NCI-H748 treated with DMSO at 0.1 percent for 48 hours (cell line): Measurements from ENCODE around the gene AKAP8.
"Not testable (repeated sequence)": the region's sequence is repeated elsewhere in the genome, so short reads cannot be mapped to it uniquely, and the experiment has no call there.

ENCODE experiments used
- DNase-seq: peaks from one replicate; lab custom pipeline; 2025; lab: John Stamatoyannopoulos, UW

The AKAP8 gene

DNA sequence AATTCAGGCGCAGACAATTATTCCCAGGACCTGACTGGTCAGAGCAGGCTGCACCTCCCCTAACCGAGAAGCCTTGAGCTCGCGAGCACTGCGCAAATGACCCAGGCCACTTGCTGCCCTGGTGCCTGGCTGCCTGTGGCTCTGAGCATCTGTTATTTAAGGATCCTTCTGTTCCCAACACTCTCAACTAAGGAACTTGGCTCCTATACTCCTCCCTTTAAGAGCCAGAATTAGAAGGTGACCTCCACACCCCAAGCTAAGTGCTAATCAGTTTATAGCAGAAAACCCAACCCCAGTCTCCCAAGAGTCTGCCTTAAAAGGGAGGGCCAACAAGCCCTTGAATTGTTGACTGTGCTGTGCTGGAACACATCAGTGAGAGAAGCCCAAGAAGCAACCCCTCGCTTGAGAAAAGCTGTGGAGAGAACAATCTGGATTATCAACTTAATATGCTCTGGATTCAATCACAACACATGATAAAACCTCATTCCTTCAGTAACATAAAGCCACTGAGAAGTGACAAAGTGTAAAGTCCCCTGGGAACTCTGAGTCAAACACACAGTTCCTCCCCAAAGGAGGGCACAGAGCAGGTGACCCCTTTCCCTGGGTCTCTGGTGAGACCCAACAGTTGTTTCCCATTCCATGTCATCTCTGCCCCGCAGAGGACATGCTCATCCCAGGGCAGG is 24.7 kb upstream of the AKAP8 start:
- no peak for DNase-seq

DNA sequence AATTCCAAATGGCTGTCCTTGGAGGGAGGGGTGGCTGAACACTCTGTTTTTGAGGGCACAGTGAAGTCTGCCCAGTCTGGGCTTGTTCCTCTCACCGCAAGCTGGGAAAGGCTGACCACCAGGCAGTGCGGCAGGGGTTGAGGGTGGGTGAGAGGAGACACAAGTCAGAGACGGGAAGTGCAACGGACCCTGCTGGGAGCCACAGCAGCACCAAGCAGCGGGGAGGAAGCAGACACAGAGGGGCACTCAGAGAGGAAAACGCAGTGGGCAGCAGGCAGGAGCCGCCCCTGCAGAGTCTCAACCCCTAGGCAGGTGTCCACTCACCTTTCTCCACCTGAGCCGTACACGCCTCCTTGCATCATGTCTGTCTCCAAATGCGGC is 23.6 kb upstream of the AKAP8 start:
- no peak for DNase-seq

DNA sequence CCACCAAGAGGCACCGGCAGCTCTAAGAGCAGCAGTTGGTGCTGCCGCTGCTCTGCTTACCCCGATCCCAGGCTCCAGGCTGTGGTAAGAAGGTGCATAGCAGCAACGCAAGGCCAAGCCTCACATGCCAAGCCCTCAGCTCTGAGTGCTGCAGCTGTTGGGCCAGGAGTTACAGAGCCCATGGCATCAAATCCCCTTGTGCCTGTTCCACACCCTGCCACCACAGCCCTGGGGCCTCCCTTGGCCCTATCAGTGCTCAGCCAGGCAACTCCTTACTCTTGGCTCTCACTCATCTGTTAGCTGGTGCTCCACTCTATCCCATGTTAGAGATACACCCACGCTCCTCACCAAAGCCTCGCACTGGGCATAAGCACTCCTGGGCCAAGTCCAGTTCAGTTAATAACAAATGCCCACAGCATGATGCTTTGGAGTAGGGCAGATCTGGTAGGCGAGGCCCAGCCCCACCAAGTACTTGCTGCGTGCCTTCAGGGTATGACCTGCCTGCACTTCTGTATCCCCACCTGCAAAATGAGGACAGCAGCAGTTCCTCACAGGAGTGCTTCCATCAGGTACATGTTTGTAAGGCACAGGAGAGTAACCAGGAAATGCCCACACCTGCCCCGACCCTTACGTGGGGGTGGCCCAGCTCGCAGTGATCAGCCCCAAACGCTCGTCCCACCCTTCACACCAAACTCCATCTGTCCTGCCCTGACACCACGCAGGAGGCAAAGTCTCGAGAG is 23.0 kb upstream of the AKAP8 start:
- DNase-seq, result no peak

DNA sequence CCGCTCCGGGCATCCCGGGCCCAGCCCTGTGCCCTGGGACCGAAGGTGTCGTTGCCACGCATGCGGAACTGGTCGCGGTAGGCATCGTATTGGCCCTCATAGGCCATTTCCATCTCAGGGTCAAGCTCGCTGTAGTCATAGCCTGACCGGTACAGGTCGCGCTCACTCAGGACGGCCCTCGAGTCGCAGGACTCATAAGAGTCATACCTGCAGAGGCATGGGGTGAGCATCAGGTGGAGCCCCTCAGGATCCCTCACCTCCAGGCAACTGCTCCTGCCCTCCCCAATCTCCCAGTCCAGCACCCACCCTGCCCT is 21.8 kb upstream of the AKAP8 start:
- no peak for DNase-seq

DNA sequence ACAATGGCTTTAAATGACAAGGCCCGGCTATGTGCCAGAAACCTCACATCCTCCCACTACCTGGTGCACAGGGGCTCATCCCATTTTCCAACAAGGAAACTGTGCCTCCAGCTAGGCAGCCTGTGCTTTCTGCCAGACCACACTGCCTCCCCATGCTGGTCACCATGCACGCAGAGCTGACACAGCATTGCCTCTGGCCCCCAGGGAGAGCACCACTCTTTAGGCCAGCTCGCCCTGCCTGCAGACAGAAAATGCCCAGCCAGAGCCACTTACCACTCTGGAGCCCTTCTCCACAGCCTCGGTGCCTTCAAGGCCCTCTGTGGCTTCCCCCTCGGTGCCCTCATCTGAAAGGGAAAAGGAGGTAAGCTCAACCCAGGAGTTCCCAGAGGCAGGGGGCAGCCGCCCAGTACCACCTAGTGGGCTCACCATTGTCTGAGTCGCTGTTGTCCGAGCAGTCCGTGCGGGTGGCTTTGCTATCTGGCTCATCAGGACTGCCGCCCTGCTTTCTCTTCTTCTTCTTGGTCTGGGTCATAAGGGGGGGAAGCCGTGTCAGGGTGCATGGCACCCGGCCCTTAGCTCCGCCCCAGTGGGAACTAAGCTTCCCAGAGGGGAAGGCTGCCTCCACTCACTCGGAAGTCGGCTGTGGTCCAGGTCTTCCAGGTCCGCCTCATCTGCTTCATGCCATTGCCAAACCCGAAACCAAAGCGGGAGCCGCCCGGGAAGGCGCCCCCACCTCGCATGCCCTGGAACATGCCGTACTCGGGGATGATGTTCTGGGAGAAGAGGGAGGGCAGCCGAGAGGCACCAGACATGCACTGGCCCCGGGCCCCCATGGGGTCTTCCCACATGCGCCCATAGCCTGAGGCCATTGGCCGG is 21.2 kb upstream of the AKAP8 start:
- DNase-seq, result no peak

DNA sequence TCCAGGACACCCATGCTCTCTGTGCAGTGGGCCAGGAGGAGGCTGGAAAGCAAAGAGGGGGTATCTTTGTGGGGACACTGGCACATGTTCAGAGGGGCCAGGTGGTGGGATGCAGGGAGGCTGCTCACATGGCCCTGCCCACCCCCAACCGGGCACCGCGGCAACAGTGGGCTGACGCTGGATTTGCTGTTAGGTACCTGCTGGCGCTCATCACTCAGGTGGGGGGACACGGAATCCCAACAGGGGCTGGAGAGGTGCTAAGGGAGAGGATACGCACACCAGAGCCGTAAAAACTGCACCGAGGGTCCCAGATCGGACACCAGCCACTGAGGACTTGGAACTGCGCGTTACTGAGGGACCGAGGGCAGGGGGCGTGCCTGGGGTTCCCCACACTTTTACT is 20.0 kb upstream of the AKAP8 start:
- DNase-seq, result no peak

DNA sequence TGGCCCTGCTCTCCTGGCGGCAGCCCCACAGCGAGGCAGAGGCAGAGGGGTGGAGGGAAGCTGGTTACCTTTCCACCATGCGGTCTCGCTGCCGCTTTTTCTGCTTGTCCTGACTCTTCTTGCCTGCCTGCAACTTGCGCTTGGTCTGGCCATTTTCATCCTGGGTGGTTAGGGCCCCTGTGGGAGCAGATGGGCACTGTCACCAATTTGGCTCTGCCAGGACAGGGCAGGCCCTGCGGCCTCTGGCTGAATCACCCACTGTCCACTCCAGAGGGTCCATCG is 19.6 kb upstream of the AKAP8 start:
- DNase-seq, result no peak

DNA sequence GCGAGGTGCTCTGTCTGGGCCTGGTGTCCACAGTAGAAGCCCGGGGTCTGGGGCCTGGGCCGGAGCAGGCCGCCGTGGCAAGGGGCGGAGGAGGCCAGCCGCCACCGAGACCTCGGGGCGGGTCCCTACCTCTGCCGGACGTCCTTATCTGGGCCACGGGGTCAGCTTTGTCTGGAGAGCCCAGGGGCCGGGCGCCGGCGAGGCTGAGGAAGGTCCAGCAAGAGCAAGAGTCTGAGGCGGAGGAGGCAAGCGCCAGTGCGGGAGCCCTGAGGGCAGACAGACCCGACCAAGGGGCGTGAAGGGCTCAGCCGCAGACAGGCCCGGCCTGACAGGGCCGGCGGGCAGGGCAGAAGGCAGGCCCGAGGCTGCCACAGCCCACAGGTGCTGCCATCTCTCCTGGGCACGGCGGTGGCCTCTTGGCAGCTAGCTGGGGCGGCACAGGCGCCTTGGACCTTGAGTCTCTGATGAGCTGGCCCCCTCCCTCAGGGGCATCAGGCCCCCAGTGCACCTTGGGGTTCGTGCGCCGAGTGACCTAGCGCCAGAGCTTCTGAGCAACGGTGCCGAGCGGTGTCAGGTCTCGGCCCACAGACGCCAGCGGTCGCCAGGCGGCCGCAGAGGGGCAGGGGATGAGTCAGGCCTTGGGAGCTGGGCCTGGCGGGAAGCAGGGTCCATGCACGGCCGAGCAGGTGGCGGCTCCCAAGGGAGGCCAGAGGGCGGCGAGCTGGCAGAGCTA is 19.1 kb upstream of the AKAP8 start:
- no peak for DNase-seq

DNA sequence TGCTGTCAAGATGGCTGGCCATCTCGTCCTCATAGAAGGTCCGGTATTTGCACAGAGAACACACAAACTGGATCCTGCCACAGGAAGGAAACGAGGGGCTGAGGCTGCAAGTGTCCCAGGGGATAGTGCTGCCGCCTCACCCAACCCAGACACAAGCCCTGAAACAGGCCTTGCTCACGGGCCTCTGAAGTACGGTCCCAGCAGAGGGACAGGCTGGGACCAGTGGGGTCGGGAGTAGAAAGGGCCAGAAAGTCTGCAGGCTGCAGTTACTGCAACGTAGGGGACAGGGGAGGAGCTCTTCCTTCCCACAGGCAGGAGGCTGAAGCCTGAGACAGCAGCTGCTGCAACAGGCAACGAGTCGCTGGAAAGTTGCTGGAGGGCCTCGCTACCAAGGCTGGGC is 18.2 kb upstream of the AKAP8 start:
- DNase-seq, result no peak

DNA sequence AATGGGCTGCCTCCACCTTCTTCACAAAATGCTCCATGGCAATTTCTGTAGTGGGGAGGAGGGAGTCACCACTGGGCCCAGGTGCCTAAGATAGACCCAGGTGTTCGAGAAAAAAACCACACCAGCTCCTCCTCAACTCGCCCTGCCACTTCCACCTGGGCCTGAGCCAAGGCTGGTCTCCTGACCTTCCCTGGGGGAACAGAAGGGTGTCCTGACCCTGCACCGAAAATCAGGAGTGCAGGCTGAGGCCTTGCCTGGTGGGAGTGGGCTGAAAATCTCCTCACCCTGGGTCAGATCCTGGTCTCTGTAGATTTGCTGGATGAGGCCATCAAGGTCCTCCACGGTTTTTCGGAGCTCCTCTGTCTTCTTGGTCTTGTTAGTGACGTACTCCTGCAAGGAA is 17.6 kb upstream of the AKAP8 start:
- DNase-seq, result no peak

DNA sequence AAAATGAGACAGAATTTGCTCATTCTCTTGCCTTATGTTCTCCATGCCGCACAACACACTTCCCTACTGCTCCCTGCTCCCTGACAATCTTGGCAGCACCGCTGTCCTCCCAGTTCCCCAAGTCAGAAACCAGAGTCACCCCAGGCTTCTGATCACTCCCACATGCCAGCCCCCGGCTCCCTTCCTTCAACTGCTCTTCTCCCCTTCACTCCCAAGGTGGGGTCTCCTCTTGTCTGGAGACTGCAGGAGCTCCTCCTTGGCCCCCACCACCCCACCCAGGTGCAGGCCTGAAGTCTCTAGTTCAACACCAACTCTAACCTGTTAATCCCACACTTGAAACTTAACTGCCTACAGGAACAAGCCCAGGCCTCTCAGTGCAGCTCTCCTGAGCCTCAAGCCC is 16.8 kb upstream of the AKAP8 start:
- no peak for DNase-seq

DNA sequence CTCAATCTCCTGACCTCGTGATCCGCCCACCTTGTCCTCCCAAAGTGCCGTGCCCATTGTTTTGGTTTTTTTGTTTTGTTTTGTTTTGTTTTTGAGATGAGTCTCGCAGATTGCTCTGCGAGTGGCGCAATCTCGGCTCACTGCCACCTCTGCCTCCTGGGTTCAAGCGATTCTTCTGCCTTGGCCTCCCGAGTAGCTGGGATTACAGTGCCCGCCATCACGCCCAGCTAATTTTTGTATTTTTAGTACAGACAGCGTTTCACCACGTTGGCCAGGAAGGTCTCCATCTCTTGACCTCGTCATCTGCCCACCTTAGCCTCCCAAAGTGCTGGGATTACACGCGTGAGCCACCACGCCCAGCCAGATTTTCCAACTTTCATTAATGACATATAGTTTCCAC is 15.7 kb upstream of the AKAP8 start:
- not testable (repeated sequence) for DNase-seq

DNA sequence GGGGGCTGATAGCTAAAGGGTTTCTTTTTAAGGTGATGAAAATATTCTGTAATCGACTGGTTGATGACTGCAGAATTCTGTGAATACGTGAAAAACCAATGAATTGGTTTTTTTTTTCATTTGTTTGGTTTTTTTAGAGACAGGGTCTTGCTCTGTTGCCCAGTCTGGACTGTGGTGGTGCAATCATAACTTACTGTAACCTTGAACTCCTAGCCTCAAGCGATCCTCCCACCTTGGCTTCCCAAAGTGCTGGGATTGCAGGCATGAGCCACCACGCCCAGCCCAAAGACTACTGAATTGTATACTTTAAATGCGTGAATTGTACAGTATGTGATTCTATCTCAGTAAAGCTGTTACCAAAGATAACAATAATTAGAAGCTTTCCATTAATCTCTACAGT is 14.8 kb upstream of the AKAP8 start:
- no peak for DNase-seq

DNA sequence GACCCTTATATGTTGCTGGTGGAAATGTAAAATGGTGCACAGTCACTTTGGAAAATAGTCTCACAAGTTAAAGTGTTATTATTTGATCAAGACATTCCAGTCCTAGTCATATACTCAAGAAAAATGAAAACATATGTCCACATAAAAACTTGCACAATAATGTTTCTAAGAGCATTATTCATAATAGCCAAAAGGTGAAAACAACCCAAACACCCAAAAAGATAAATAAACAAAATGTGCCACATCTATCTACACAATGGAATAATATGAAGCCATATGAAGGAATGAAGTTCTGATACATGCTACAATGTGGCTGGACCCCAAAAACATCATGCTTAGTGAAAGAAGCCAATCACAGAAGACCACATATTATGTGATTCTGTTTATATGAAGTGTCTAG is 14.4 kb upstream of the AKAP8 start:
- DNase-seq, result no peak

DNA sequence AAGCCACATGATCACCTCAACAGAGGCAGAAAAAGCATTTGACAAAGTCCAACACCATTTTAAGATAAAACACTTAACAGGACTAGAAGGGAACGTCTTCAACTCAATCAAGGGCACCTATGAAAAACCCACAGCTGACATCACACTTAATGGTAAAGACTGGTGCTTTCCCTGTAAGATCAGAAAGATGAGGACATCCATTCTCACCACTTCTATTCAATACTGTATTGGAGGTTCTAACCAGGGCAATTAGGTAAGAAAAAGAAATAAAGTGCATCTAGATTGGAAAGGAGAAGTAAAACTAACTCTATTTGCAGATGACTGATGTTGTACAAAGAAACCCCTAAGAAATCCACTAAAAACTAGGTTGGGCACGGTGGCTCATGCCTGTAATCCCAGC is 11.2 kb upstream of the AKAP8 start:
- no peak for DNase-seq

DNA sequence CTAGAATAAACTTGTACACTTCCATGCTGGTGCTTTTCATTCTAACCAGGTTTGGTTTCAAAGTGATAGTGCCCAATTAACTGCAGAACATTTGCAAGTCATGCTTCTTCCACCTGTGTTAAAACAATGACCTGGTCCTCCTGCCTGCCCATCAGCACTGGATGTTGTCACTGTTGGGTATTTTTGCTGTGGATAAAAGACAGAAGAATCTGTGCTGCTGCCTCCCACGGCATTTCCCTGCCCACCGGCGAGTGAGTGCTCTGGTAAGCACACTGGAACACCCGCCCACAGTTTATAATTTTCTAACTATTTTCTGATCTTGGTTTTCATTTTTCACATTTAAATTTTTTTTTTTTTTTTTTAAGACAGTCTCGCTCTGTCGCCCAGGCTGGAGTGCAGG is 2.3 kb upstream of the AKAP8 start:
- no peak for DNase-seq

DNA sequence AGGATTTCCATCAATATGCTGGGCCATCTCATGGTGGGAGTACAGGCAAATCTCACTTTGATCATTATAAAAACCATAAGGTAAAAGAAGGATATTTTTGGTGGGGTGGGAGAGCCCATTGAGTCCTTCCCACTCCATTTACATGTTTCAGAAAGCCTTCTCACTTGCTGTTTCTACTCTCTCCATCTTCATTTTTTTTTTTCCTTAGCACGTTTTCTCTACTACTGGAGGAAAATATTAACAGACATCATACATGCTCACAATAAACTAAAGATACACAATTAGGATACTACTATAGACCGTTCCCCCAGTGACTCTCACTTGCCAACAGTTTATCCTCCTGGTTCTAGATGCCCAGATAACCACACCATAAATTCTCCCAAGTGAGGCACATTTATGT is 1.8 kb upstream of the AKAP8 start:
- DNase-seq, result no peak

DNA sequence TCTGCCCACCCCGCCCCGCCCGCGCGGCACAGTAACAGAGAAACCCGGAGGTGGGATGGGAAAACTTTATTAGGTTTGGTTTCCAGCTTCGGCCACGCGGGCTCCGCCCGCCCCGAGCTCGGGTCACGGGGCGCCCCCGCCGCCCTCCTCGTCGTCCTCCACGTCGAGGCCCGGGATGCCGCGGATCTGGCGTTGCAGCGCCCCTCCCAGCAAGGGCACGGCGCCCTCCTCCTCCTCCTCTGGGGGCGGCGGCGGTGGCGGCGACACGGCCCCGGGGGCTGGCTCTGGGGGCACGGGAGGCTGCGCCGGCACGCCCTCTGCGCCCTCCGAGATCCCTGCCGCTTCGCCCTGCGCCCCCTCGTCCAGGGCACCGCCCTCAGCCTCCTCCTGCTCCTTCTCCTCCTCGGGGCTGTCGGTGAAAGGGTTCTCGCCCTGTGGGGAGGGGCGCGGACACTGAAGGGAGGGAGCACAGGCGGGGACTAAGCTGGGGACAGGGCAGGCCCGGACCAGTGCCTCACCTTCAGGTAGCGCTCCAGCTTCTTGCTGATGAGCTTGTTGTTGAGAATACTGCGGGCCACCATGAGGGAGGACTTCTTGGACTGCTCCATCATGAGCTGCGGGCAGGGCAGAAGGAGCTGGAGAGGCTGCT is 536 bp upstream of the AKAP8 start:
- DNase-seq, result no peak

DNA sequence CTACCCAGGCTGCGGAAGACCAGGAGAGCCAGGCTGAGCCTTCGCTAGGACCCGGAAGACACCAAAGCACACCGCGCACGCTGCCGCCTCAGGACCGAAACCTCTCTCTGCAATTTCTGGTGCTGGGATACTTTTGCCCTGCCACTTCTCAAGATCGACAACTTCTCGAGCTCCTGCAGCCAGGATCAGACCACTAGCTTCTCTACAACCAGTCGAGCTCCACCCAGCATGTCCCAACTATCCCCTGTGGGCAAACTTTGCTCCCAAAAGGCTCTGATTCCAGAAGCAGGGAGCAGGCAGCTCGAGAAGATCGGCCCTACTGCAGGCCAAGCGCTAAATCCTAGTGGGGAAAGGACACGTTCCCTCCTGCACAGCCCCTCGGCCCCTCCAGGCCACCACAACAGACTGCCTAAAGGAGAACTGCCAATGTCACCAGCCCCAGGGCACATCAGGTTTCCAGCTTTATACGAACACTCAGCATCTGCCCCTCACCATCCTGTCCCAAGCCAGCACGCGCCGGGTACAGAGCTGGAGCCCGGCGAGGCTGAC is 979 bp downstream of the AKAP8 start:
- no peak for DNase-seq

DNA sequence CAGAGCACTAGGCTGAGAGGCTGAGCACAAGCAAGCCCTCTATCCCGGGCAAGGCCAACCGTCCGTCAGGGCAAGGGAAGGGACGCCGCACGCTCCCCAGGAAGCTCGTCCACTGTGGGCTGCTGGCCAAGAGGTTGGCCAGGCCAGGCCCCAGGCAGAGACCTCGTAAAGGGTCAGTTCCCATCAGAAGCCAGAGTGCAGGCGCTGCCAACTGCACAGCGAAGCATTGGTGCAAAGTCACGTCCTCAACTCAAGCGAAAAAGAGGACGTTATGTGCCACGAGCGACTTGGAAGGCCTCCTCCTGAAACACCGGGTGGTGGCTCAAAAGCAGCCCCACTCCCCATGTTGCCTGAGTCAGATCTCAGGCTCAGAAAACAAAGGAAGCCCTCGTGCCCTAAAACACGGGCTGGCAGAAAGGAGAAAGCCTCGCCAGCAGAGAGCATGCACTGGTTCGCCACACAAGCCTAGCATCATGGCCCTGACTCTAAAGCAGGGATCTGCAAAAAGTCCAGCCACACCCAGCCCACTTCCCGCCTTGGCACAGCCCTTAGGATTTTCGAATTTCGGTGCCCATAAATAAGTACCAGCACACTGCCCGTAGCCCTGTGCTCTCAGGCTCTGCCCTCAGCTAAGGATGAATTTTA is 4.7 kb downstream of the AKAP8 start:
- DNase-seq, result no peak

DNA sequence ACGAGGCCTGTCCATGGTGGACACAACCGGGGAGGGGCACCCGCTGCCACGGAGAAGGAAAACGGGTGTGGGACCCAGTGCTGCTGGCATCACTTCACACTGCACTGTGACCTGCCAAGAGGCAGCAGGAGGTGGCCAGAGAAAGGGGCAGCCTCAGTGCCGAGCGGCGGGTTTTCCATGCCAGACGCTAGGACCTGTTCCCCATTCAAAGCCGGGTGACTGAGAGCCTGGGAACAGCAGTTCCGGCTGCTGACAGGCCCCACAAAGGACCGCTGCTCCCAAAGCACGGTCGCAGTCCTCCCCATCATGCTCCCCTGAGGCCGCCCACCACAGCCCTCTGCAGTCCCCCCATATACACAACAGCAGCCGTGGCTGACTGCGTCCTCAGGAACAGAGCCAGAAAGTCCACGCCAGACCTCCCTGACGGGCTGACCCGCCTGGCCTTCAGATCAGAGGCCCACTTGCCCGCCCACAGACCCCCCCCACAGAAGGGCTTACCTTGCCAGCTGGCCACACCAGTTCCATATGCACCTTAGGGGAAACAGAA is 5.4 kb downstream of the AKAP8 start:
- no peak for DNase-seq
